GM23338 (cell line): Measurements from ENCODE around the gene RYR3. TPM values are rescaled to one million over a fixed set of nuclear protein-coding genes. Genes with fewer than 3 reads are reported as not detected.

ENCODE experiments used
- ATAC-seq: fragments of 200-7000 bp; cut with Tn5 transposase; 3 replicates; pipeline ENCODE4 v1.9.1; 2020
- DNase-seq: peaks from one replicate; pipeline ENCODE4 v3.0.0-alpha.2; 2015; ENCODE audit warnings: low spot score
- H2AFZ ChIP-seq: fragments of 200-600 bp; sonication (generic); 2 replicates; pipeline ENCODE4 v1.8.0; 2016; ENCODE audit warnings: antibody characterized with exemption, mild to moderate bottlenecking, moderate library complexity
- H3F3A ChIP-seq: fragments of 200-600 bp; sonication (generic); replicated peaks from 2 replicates; pipeline ENCODE4 v1.8.0; 2017; ENCODE audit warnings: antibody characterized with exemption, mixed run types, low read depth
- H3K27ac ChIP-seq: fragments of 200-600 bp; sonication (generic); 2 replicates; pipeline ENCODE4 v1.6.1; 2016; ENCODE audit warnings: low read depth
- H3K27me3 ChIP-seq: fragments of 200-600 bp; sonication (generic); 2 replicates; pipeline ENCODE4 v1.8.0; 2016; ENCODE audit warnings: mild to moderate bottlenecking, mixed run types, moderate library complexity; ENCODE audit not compliant: insufficient read depth
- H3K36me3 ChIP-seq: fragments of 200-600 bp; sonication (generic); 2 replicates; pipeline ENCODE4 v1.8.0; 2016; ENCODE audit warnings: mild to moderate bottlenecking; ENCODE audit not compliant: insufficient read depth
- H3K4me1 ChIP-seq: fragments of 200-600 bp; sonication (generic); 2 replicates; pipeline ENCODE4 v1.8.0; 2016; ENCODE audit warnings: mild to moderate bottlenecking, moderate library complexity; ENCODE audit not compliant: insufficient read depth
- H3K4me2 ChIP-seq: fragments of 200-600 bp; sonication (generic); 2 replicates; pipeline ENCODE4 v1.7.1; 2017; ENCODE audit warnings: mixed run types
- H3K4me3 ChIP-seq: fragments of 200-600 bp; sonication (generic); 2 replicates; pipeline ENCODE4 v1.6.1; 2016; ENCODE audit warnings: mixed run types
- H3K79me2 ChIP-seq: fragments of 200-600 bp; sonication (generic); replicated peaks from 2 replicates; pipeline ENCODE4 v1.8.0; 2017; ENCODE audit warnings: mild to moderate bottlenecking; ENCODE audit not compliant: insufficient read depth
- H3K9me2 ChIP-seq: fragments of 200-600 bp; sonication (generic); 2 replicates; pipeline ENCODE4 v1.8.0; 2017; ENCODE audit not compliant: insufficient read depth
- H4K20me1 ChIP-seq: fragments of 200-600 bp; sonication (generic); replicated peaks from 2 replicates; pipeline ENCODE4 v1.8.0; 2017; ENCODE audit warnings: mild to moderate bottlenecking; ENCODE audit not compliant: insufficient read depth
- H3K27ac Mint-ChIP-seq: 2 replicates; pipeline ENCODE4 v1.8.0; 2020; ENCODE audit warnings: inconsistent platforms, mild to moderate bottlenecking, moderate library complexity, mixed read lengths
- H3K27me3 Mint-ChIP-seq: 3 replicates; pipeline ENCODE4 v1.8.0; 2022; ENCODE audit warnings: low read depth, mild to moderate bottlenecking, moderate library complexity, mixed read lengths, inconsistent platforms; ENCODE audit not compliant: insufficient read depth, poor library complexity
- H3K36me3 Mint-ChIP-seq: 3 replicates; pipeline ENCODE4 v1.8.0; 2021; ENCODE audit warnings: low read depth, mild to moderate bottlenecking, inconsistent platforms, moderate library complexity, mixed read lengths
- H3K4me1 Mint-ChIP-seq: 3 replicates; pipeline ENCODE4 v1.8.0; 2020; ENCODE audit warnings: mild to moderate bottlenecking, inconsistent platforms, mixed read lengths
- H3K4me3 Mint-ChIP-seq: 3 replicates; pipeline ENCODE4 v1.8.0; 2021; ENCODE audit warnings: moderate library complexity, mild to moderate bottlenecking, inconsistent platforms, mixed read lengths
- H3K9me3 Mint-ChIP-seq: 3 replicates; pipeline ENCODE4 v1.8.0; 2020; ENCODE audit warnings: moderate library complexity, mild to moderate bottlenecking, inconsistent platforms, mixed read lengths
- EZH2phosphoT487 ChIP-seq: fragments of 200-600 bp; sonication (generic); IDR thresholded peaks from one replicate; pipeline ENCODE4 v1.8.1; 2018; ENCODE audit warnings: antibody characterized with exemption; ENCODE audit not compliant: unreplicated experiment
- JUNB ChIP-seq: IDR thresholded peaks from one replicate; pipeline ENCODE4 v1.6.1; 2016; ENCODE audit warnings: antibody characterized with exemption; ENCODE audit not compliant: unreplicated experiment
- NANOG ChIP-seq: IDR thresholded peaks from 2 replicates; pipeline ENCODE4 v1.6.1; 2016; ENCODE audit warnings: antibody characterized with exemption, borderline replicate concordance
- POLR2AphosphoS5 ChIP-seq: IDR thresholded peaks from 2 replicates; pipeline ENCODE4 v1.6.1; 2016; ENCODE audit warnings: antibody characterized with exemption, low read depth
- REST ChIP-seq: IDR thresholded peaks from one replicate; pipeline ENCODE4 v1.6.1; 2018; ENCODE audit warnings: antibody characterized with exemption; ENCODE audit not compliant: unreplicated experiment
- ZNF331 ChIP-seq: fragments of 250-450 bp; sonication (Bioruptor Pico); IDR thresholded peaks from 2 replicates; pipeline ENCODE4 v1.5.0; 2020; ENCODE audit warnings: low read depth, mild to moderate bottlenecking, moderate library complexity
- ZNF462 ChIP-seq: fragments of 250-450 bp; sonication (Bioruptor Pico); IDR thresholded peaks from 2 replicates; pipeline ENCODE4 v1.5.0; 2020; ENCODE audit warnings: mild to moderate bottlenecking, moderate library complexity
- polyA plus RNA-seq: library from polyadenylated mRNA; unstranded; fragments of >200 nt; fragmentation: Nextera tagmentation; extraction: Ambion mirVana; gene quantifications from 2 replicates; pipeline ENCODE4 v1.2.1, GENCODE V29; 2016
- total RNA-seq: library from RNA; depleted of rRNA; stranded (reverse); fragments of >200 nt; shearing (Covaris generic); gene quantifications from 2 replicates; pipeline ENCODE4 v1.2.3, GENCODE V29; 2014

Gene RYR3
- total and polyA plus RNA-seq, 2 experiments from 2014 or later, result 1.1 to 1.2 TPM

- TF ChIP-seq ZNF462 (CRISPR knock-in tag) (no peak), EZH2phosphoT487 (no peak), NANOG (no peak), ZNF331 (CRISPR knock-in tag) (no peak), POLR2AphosphoS5 (no peak)
Observed at GRCh38 chr15:33662014-33662413, 351.2 kb downstream of the RYR3 start (continued).

GRCh38 chr15:33664947-33665346, 354.2 kb downstream of the RYR3 start:
- Histone ChIP-seq H4K20me1 (no peaks in the 10 kb centered on the region), H3K4me1 (no peaks in the 10 kb centered on the region), H3K36me3 (no peaks in the 10 kb centered on the region), H3K27ac (no peak overlapping the region), H3K9me2 (no peaks in the 10 kb centered on the region; the same call in 1 of the 2 replicates), H2AFZ (no peak overlapping the region), H3F3A (no peaks in the 10 kb centered on the region), H3K4me2 (no peak overlapping the region), H3K4me3 (no peak overlapping the region), H3K79me2 (no peaks in the 10 kb centered on the region), H3K27me3 (no peaks in the 10 kb centered on the region)
- H3K27ac Mint-ChIP-seq, result no peak overlapping the region
- H3K9me3 Mint-ChIP-seq, result no peaks in the 10 kb centered on the region
- H3K27me3 Mint-ChIP-seq, result no peaks in the 10 kb centered on the region
- 0 out of 3 replicates have a peak, but pooled peaks cover 2% of the 10 kb centered on the region for H3K4me1 Mint-ChIP-seq
- ATAC-seq, result no peak
- H3K36me3 Mint-ChIP-seq, result no peaks in the 10 kb centered on the region
- DNase-seq, result no peak
- no peak overlapping the region for H3K4me3 Mint-ChIP-seq
- TF ChIP-seq JUNB, result no peak
- TF ChIP-seq REST, result no peak
- TF ChIP-seq ZNF462 (CRISPR knock-in tag), result no peak
